Measurements from ENCODE around the gene CREB3. TPM values are rescaled to one million over a fixed set of nuclear protein-coding genes. Genes with fewer than 3 reads are reported as not detected.

Gene CREB3
- polyA plus RNA-seq, 1 experiment = 51.1 TPM

DNA sequence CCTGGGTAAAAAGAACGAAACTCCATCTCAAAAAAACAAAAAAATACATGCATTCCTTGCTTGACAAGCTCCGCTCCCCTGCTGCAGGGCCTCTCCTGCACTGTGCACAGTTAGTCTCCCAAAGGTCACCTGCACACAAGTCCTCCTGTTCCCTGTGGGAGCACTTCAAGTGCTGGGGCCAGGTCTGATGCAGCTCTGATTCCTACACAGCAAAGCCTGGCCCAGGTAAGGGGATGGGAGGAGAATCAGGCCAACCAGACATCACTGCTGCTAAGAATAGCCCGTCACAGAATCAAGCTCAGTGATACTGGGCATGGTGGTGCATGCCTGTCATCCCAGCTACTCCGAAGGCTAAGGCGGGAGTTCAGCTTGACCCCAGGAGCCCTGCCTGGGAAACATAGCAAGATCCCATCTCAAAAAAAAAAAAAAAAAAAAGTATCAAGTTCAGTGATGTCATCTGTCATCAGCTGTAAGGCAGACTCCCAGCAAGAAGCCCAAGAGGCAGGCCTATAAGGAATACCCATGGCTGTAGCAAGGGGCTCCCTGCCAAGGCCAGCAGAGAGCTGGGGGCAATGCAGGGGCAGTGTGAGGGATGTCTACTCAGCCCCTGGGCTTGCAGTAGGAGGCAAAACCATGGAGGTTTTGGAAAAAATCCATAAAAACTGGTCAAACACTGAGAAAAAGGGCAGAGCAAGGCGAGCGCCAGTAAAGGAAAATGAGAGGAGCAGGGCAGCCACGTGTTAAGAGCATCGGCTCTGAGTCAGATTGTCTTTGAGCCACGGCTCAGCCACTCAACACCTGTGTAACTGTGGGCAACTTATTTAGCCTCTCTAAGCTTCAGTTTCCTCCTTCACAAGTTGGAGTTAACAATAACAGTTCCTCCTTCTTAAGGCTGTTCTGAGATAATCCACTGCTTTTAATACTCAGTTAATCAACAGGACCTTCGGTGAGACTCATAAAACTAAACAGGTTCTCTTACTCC, 46.0 kb upstream of the CREB3 start:
- H3K27ac ChIP-seq (ENCODE audit: low read depth, low read length) = peak overlapping the region; percentile 31
- no peaks in the 10 kb centered on the region; the same call in 1 of the 2 replicates for H3K9me3 ChIP-seq (ENCODE audit: control insufficient read depth, insufficient read depth, low read length)
- POLR2A ChIA-PET = interaction anchor here (0.5 to 9.1 kb wide), 9 partner anchors 9 to 55 kb away, joined by 3 to 101 read pairs (median 8); partner anchors contain the start of genes ARHGEF39, CA9, CCDC107 and CREB3
- TF ChIP-seq, protein P1, sequence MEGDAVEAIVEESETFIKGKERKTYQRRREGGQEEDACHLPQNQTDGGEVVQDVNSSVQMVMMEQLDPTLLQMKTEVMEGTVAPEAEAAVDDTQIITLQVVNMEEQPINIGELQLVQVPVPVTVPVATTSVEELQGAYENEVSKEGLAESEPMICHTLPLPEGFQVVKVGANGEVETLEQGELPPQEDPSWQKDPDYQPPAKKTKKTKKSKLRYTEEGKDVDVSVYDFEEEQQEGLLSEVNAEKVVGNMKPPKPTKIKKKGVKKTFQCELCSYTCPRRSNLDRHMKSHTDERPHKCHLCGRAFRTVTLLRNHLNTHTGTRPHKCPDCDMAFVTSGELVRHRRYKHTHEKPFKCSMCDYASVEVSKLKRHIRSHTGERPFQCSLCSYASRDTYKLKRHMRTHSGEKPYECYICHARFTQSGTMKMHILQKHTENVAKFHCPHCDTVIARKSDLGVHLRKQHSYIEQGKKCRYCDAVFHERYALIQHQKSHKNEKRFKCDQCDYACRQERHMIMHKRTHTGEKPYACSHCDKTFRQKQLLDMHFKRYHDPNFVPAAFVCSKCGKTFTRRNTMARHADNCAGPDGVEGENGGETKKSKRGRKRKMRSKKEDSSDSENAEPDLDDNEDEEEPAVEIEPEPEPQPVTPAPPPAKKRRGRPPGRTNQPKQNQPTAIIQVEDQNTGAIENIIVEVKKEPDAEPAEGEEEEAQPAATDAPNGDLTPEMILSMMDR (IDR thresholded peaks at IDR 0.05; ENCODE audit: low read depth, low read length) = no peak
- no peak for DNase-seq (ENCODE audit: low read depth, low spot score)
- H3K27me3 ChIP-seq (ENCODE audit: control insufficient read depth, insufficient read depth, low read length) = no peaks in the 10 kb centered on the region
- peak overlapping the region; percentile 98 for H3K4me3 ChIP-seq (ENCODE audit: low read depth, low read length)
- CTCF ChIA-PET = interaction anchor here (0.9 to 6.4 kb wide), 4 partner anchors 10 to 49 kb away, joined by 3 to 43 read pairs (median 4); no protein-coding TSS in a partner anchor

DNA sequence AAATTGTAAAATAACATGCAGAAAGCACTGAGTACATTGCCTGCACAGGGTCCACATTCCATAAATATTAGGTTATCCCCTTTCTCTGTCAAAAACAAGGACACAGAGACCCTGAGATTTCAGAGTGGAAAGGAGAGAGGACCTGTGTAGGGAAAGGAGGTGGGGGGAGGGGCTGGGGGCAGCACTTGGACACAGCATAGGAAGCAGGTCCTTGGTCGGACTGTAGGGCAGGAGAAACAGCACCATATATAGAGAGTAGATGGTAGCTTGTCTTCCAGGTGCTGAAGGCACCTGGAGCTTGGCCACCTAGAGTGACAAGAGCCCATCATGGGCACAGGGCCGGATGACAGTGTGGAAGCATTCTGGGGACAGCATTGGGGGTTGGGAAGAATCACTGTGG, 45.2 kb upstream of the CREB3 start:
- DNase-seq (ENCODE audit: low read depth, low spot score) = no peak
- TF ChIP-seq, protein P1 (IDR thresholded peaks at IDR 0.05; ENCODE audit: low read depth, low read length) = no peak
- CTCF ChIA-PET = interaction anchor here (1.2 to 6.4 kb wide), 3 partner anchors 9 to 48 kb away, joined by 3 to 43 read pairs (median 7); no protein-coding TSS in a partner anchor
- POLR2A ChIA-PET = interaction anchor here (1.2 to 9.1 kb wide), 9 partner anchors 7 to 44 kb away, joined by 3 to 101 read pairs (median 15); partner anchors contain the start of genes ARHGEF39, CCDC107, CREB3 and RMRP
- Histone ChIP-seq H3K27me3 (ENCODE audit: control insufficient read depth, insufficient read depth, low read length) (no peaks in the 10 kb centered on the region), H3K4me3 (ENCODE audit: low read depth, low read length) (peak overlapping the region; percentile 98), H3K27ac (ENCODE audit: low read depth, low read length) (peak overlapping the region; percentile 24), H3K9me3 (ENCODE audit: control insufficient read depth, insufficient read depth, low read length) (no peaks in the 10 kb centered on the region; the same call in 1 of the 2 replicates)

DNA sequence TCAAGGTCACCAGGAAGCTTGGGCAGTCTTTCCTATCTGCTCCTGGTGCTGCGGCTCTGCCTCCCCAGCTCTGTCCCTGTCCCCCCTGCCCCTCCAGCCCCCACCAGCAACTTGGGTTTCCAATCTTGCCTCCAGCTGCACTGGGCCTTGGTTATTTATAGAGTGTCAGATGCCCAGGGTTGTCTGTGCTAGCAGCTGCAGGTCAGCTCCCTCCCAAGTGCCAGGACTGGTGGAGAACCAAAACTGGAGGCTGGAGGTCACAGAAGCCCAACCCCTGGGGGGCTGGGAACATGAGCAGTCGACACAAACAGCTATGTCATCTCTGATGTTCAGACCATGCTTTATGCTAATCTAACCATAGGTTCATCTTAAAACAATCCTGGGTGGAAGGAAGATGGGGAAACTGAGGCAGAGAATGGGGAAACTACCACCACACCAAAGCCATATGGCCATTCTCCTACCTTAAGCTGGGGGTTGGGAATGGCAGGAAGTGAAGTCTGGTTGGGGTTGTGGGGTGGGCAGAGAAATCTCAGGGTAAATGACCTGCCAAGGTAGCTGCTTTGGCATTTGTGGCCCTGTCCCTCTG, 44.4 kb upstream of the CREB3 start:
- POLR2A ChIA-PET = interaction anchor here (0.6 to 9.1 kb wide), 11 partner anchors 8 to 172 kb away, joined by 3 to 101 read pairs (median 15); partner anchors contain the start of genes ARHGEF39, CCDC107, CREB3 and RMRP
- DNase-seq (ENCODE audit: low read depth, low spot score) = no peak

DNA sequence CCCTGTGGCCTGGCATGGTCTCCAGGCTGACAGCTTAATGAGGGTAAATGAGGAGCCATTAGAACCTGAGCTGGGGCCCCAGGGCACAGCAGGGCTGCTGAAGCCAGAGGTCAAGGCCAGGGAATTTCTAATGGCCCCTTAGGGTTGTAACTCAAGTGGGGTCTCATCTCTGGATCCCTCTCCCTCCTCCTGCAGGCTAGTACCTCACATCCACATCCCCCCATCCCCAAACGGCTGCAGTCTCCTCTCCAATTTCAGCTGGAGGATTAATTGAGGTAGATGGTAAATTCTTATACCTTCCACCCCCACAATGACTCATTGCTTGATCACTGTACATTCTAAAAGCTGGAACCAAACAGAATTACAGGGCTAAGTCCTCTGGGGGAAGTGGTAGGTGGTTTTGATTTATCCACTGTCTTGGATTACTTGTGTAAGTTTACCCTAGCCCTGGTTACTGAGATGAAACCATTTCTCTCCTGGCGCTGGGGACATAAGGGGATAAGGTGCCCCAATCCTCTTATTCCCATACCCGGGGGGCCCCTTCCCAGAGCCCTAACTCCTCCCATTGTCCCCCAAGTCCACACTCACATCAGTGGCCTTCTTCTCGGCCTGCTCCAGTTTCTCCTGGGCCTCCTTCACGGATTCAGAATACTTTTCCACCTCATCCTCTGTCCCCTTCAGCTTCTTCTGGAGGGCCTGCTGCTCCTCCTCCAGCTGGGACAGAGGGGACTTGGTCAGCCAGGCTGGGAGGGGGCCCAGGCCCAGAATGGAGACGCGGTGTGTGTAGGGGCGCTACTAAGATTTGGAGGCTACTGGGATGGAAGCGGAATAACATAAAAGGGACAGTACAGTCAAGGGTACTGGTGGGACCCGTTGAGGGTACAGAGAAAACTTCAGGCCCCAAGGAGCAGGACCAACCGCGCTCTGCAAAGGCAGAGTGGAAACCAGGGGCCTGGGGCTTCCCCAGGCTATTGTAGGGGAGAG, 43.6 kb upstream of the CREB3 start:
- Histone ChIP-seq H3K27ac (ENCODE audit: low read depth, low read length) (peak overlapping the region; percentile 92), H3K9me3 (ENCODE audit: control insufficient read depth, insufficient read depth, low read length) (no peaks in the 10 kb centered on the region; the same call in 1 of the 2 replicates), H3K4me3 (ENCODE audit: low read depth, low read length) (peak overlapping the region; percentile 98), H3K27me3 (ENCODE audit: control insufficient read depth, insufficient read depth, low read length) (no peaks in the 10 kb centered on the region)
- ChIA-PET POLR2A (interaction anchor here (0.6 to 9.1 kb wide), 17 partner anchors 7 to 339 kb away, joined by 3 to 101 read pairs (median 8); partner anchors contain the start of genes ARHGEF39, CCDC107, CREB3 and RMRP), CTCF (interaction anchor here (2.1 to 6.4 kb wide), 2 partner anchors 8 to 28 kb away, joined by 7 to 43 read pairs; no protein-coding TSS in a partner anchor)
- TF ChIP-seq, protein P1 (IDR thresholded peaks at IDR 0.05; ENCODE audit: low read depth, low read length) = no peak
- DNase-seq (ENCODE audit: low read depth, low spot score) = no peak

More for the DNA sequence above, 44.4 kb upstream of the CREB3 start:
- CTCF ChIA-PET = interaction anchor here (2.1 to 6.4 kb wide), 2 partner anchors 9 to 27 kb away, joined by 7 to 43 read pairs; no protein-coding TSS in a partner anchor
- TF ChIP-seq, protein P1 (IDR thresholded peaks at IDR 0.05; ENCODE audit: low read depth, low read length) = no peak
- Histone ChIP-seq H3K4me3 (ENCODE audit: low read depth, low read length) (peak overlapping the region; percentile 98), H3K9me3 (ENCODE audit: control insufficient read depth, insufficient read depth, low read length) (no peaks in the 10 kb centered on the region; the same call in 1 of the 2 replicates), H3K27ac (ENCODE audit: low read depth, low read length) (peak overlapping the region; percentile 41), H3K27me3 (ENCODE audit: control insufficient read depth, insufficient read depth, low read length) (no peaks in the 10 kb centered on the region)
